Activated CD4-positive, alpha-beta T cell treated with anti-CD3 and anti-CD28 coated beads for 4 hours (primary cell): Measurements from ENCODE around the gene MVB12B.

Source experiments
- DNase-seq, 2 donors: peaks; one replicate each; pipeline ENCODE4 v3.0.0-alpha.2; 2020

MVB12B gene

GRCh38 chr9:126411948-126412284 lies 85.3 kb downstream of the MVB12B start:
- no peak for DNase-seq

GRCh38 chr9:126412905-126413304 lies 86.3 kb downstream of the MVB12B start:
- DNase-seq, result no peak

GRCh38 chr9:126413391-126414068 lies 86.9 kb downstream of the MVB12B start:
- DNase-seq, result no peak

- DNase-seq, result no peak
These were observed 89.2 kb downstream of the MVB12B start for GRCh38 chr9:126415741-126416370.

DNA sequence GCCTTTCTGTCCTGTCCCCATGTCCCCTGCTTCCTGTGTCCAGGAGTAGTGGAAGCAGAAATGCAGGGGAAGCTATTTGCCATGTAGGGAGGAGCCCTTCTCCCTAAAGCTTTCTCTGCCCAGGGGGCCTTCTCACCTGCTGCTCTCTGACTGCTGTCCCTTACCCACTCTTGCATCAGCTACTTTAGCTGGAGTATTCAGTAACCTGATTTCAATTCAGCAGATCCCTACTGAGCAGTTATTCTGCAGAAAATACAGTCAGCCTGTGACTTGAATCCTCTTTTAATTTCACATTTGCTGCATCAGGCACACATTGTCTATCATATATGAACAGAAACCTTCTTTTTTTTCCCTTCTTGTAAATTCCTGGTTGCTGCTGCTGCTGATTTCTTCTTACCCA lies 90.4 kb downstream of the MVB12B start:
- DNase-seq, result no peak

- no peak for DNase-seq
These were observed 91.1 kb downstream of the MVB12B start for GRCh38 chr9:126417684-126418083.

DNA sequence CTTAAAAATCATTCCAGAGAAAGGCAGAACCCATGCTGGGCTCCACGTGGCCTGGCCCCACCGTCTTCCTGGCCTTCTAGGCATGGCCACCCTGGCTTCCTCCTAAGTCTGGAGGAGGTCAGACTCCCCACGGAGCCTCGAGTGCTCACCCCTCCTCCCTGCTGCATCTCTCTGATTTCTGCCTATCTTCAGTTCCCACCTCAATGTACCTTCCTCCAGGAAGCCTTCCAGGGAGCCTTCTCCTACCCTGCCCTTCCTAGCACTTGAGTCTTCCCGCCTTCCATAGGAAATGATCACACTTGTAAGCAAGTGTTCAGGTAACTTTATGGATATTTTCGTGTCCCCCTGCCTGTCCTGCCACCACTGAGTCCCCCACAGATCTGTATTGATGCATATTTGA lies 92.0 kb downstream of the MVB12B start:
- no peak for DNase-seq

GRCh38 chr9:126419475-126419874 lies 92.8 kb downstream of the MVB12B start:
- DNase-seq, result no peak

GRCh38 chr9:126420135-126420534 lies 93.5 kb downstream of the MVB12B start:
- no peak for DNase-seq

DNA sequence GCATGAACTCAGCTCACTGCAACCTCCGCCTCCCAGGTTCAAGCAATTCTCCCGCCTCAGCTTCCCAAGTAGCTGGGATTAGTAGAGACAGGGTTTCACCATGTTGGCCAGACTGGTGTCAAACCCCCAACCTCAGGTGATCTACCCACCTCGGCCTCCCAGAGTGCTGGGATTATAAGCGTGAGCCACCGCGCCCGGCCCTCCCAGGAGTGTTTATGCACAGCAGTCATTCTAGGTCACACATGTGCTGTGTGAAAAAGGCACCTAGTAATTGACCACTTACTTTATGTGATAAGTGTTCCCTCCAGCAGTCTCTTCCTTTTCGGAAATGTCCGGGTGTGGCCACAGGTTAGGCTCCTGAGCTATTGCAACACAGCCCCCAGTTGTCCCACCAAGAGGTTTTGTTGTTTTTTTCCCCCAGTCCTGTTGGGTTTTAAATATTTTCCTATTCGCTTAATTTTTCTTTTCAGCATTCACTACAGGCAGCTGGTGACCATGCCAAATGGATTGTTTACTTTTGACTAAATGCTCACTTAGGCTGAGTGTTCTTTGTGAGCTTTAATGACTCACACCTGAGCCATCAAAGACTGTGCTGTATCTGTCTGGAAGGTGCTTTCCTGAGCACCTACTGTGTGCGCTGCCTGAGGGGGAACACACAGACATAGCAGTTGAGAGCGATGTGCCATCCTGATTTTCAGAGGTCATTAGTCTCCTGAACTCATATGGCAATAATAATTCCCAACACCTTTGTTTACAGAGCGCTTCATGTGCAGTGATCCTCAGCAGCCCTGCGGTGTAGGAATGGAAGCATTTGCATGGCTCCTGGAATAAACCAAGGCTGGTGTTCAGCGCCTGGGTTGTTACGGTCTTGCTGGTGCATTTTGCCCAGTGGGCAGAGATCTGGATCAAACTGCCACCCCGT lies 94.3 kb downstream of the MVB12B start:
- DNase-seq, result no peak

GRCh38 chr9:126421567-126422428 lies 95.2 kb downstream of the MVB12B start:
- DNase-seq, result no peak

DNA sequence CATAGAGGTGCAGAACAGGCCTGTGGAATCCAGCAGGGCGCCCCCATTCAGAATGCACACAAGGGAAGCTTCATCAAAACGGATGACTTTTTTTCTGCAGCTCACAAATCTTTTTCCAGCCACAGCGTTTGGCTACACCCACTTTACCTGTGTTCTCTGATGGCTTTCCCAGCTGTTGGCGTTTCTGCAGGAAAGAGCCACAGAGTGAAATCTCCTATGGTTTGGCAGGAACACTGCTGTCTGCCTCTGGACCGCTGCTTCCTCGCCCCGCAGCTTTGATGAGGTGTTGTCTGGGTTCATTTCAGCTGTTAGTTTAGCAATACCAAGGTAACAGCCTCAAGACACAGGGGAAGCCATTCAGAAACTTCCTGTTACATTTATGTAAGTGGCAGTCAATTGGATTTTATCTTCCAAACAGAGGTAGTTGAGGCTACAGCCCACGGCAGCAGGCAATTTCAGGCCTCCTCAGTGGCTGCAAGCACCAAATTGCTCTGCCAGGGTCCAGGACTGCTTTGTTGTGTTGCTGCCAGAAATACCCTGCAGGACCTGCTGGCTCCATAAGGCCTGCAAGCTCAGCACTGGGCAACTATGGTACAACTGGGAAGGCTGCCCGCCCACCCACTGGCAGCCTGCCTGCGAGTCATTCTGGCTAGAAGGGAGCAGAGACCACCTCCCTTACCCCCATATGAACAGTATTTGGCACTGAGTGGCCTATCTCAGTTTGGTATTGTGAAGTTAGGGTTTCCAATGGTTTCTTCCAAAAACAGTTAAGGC lies 96.7 kb downstream of the MVB12B start:
- DNase-seq, result no peak

- no peak for DNase-seq
These were observed 97.2 kb downstream of the MVB12B start for GRCh38 chr9:126423916-126424185.

GRCh38 chr9:126424511-126424910 lies 97.9 kb downstream of the MVB12B start:
- no peak for DNase-seq

DNA sequence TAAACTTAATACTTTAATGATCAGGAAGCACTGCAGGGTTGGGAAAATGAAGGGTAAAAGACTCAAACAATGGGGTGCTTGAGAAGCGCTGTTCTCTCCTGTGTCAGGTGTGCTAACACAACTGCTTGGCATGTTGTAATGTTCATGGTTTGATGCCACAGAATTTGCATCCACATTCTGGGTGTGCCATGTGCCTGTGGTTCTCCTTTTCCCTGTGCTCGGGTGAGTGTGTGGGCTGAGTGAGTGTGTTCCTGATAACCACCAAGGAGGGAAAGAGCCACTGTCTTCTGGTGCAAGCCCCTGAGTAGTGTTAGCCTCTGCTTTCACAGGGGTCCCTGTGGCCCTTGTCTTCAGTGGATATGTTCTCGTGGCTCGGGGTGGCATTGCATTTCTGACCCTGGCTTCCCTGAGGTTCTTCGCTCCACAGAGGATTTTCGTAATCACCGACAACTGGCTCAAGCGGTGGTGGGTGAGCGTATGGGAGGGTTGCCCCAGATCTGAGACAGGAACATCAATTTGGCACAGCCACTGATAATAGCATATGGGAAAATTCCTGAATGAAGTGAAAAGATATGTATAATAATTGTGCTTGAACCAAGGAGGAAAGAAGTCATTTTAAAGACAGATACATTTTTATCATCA lies 102.0 kb downstream of the MVB12B start:
- DNase-seq, result no peak

- no peak for DNase-seq
These were observed 102.6 kb downstream of the MVB12B start for GRCh38 chr9:126429190-126429589.

DNA sequence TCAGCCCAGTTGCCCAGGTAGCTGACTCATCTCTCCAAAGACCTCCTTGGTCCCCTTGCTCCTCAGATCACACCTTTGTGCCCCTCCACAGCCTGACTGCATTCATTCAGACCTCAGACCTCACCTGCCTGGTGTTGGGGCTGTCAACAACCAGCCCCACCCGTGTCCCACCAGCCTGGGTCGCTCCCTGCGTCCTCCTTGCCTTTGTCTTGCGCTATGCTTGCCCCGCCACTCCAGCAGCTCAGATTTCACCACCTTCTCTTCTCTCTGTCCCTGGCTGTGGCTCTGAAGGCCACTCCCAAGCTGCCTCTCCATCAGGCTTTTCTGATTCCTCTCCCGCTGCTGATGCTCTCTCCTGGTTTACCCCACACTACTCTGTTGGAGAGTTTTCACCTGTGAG lies 103.5 kb downstream of the MVB12B start:
- no peak for DNase-seq

DNA sequence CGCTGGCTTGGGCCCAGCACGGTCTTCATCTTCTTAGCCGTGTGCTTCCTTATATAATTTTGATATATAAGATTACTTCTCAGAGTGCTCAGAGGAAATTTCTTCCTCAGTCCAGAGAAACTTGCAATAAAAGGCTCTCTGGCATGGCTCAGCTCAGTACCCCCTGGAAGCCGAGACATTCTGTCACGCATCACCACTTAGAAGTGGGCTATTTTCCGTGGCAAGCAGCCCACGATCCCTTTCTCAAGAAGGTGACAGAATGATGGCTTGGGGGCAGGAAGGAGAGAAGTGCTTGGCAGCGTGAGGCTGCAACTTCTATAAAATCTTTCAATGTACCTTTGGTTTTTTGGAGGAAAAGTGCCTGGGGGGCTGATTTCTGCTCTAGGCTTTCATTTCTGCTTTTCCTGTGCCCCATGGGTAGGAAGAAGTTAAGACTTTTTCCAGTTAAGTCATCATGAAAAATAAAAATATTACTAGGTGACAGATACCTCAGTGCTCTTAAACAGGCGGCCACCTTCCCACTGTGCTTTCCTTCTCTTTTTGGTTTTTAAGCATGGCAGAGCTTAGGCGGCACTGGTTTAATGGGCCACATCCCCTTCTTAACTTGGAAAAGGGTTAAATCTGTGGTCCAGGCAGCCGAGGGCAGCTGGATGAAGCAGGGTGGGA lies 104.6 kb downstream of the MVB12B start:
- DNase-seq, result no peak

GRCh38 chr9:126432659-126433058 lies 106.0 kb downstream of the MVB12B start:
- DNase-seq, result no peak

DNA sequence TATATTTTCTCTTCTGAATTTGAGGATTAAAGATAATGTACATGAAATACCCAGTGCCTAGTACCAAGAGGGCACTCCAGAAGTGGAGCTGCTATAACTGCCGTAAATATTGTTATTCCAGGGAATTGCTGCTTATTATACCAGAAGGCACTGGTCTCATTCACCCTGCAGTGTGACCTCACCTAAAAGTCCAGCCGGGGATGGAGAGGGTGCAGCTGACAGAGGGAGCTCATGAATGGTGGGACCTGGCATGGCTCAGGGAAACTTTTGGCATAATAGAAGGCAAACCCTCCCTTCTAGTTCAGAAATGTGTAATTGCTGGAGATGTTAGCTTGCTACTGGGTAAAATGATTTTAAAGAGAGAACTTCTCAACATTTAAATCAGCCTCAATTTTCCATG lies 108.5 kb downstream of the MVB12B start:
- DNase-seq, result no peak

DNA sequence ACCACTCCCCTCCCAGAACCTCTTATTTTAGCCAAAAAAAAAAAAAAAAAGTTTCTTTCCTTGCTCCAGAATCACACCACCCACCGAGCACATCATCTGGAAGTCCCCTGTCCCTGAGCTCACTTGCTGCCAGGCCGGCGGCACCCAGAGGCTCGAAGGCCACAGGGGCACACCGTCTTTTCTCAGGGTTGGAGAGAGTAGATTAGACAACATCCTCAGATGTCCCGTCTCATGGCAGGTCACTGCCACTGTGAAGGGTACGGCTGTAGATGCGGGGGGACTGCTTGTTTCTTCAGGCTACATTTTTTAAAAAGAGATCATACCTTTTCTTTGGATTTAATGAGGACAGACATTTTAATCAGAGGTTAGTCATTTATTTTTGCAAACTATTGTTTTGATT lies 109.0 kb downstream of the MVB12B start:
- no peak for DNase-seq
